Right kidney (tissue), 1 donor: ENCODE results near the gene F2RL3.

Source experiments
- DNase-seq: peaks from one replicate; pipeline ENCODE4 v3.0.0-alpha.2; 2016

The F2RL3 gene

GRCh38 chr19:16895467-16896145 lies 6.8 kb downstream of the F2RL3 start:
- peak; percentile 52 for DNase-seq

GRCh38 chr19:16896146-16897028 lies 7.6 kb downstream of the F2RL3 start:
- peak; percentile 72 for DNase-seq

DNA sequence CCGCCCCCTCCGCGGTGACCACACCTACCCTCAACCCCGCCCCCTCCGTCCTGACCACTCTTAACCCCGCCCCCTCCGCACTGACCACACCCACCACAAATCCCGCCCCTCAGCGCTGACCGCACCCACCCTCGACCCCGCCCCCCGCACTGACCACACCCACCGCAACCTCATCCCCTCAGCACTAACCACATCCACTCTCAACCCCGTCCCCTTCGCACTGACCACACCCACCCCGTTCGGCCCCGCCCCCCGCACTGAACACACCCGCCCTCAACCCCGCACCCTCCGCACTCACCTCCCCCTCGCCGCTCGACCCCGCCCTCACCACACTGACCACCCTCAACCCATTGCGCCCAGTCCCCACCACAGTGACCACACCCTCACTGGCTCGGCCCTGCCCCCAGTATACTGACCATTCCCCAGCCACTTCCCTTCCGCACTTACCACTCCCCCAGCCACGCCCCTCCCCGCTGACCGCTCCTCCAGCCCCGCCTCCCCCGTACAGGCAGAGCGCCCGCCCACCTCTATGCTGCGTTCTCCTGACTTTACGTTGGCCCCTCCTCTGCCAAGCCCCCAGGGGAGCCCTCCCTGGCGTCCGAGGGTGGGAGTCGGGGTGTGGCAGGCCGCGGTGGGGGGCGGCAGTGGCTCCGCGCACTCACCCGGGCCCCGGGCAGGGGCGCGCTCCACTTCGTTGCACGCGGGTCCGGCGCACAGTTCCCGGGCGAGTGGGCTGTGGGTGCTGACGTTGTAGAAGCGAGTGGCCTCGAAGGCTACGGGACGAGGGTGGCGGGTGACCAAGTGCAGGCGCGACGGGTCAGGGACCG lies 8.4 kb downstream of the F2RL3 start:
- DNase-seq = peak; percentile 90

GRCh38 chr19:16897856-16898161 lies 9.0 kb downstream of the F2RL3 start:
- DNase-seq = no peak

GRCh38 chr19:16898361-16899015 lies 9.7 kb downstream of the F2RL3 start:
- DNase-seq = peak; percentile 55

- DNase-seq = no peak
Measured at GRCh38 chr19:16899566-16900075, 10.8 kb downstream of the F2RL3 start.

- DNase-seq = no peak
Measured at GRCh38 chr19:16901491-16902175, 12.8 kb downstream of the F2RL3 start.

DNA sequence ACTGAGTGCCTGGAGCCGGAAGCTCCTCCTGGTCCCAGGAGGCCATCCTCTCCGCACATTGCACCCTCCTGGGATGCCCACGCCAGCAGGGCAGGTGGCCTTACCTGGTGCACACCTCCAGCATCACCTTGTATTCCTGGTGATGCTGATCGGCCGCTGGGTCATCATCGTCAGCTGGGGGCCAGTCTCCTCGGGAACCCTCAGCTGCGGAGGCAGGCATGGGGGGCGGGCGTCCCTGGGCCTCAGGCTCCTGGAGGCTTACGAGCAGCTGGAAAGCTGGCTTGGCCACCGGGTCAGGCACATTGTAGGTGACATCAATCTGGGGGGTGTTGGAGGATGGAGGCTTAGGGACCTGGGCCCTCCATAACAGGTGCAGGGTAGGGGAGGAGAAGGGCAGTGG lies 13.7 kb downstream of the F2RL3 start:
- no peak for DNase-seq

GRCh38 chr19:16903347-16903746 lies 14.5 kb downstream of the F2RL3 start:
- no peak for DNase-seq

- DNase-seq = no peak
Measured at GRCh38 chr19:16904599-16904998, 15.8 kb downstream of the F2RL3 start.

GRCh38 chr19:16908759-16909158 lies 20.0 kb downstream of the F2RL3 start:
- no peak for DNase-seq

- no peak for DNase-seq
Measured at GRCh38 chr19:16911046-16911445, 22.2 kb downstream of the F2RL3 start.

GRCh38 chr19:16912780-16913179 lies 24.0 kb downstream of the F2RL3 start:
- no peak for DNase-seq

DNA sequence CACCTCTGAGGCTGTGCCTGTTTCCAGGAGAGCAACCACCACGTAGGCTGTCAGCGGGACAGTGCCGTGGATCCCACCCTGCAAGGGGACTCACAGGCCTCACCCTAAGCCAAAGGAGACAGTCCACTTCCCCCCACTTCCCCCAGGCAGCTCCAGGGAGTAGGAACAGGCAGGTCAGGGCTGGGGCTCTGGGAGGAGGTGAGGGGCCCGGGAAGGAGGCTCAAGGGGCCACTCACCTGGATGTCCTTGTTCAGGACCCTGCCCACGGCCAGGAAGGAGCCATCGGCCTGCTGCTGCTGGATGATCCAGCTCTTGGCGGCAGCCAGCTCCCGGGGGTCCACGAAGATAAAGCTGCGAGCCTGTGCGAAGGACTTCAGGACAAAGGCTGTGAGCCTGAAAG lies 25.6 kb downstream of the F2RL3 start:
- no peak for DNase-seq

- DNase-seq = no peak
Measured at GRCh38 chr19:16915135-16915534, 26.3 kb downstream of the F2RL3 start.

GRCh38 chr19:16915734-16916133 lies 26.9 kb downstream of the F2RL3 start:
- no peak for DNase-seq

GRCh38 chr19:16917401-16917800 lies 28.6 kb downstream of the F2RL3 start:
- DNase-seq = no peak

DNA sequence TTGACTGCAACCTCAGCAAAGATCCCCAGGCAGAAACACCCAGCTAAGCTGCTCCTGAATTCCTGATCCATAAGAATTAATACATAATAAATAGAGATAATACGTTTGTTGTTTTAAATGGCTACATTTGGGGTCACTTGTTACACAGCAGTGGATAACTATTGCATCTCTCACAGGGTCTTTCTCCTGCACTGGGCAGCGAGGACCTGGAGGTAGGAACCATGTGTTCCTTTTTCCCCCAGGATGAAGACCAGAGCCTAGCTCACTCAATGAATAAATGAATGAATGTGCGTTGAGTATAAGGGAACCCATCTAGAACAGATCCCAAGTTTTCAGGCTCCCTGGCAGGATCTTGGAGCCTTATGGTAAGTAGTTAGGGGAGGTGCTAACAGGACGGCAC lies 30.7 kb downstream of the F2RL3 start:
- no peak for DNase-seq

DNA sequence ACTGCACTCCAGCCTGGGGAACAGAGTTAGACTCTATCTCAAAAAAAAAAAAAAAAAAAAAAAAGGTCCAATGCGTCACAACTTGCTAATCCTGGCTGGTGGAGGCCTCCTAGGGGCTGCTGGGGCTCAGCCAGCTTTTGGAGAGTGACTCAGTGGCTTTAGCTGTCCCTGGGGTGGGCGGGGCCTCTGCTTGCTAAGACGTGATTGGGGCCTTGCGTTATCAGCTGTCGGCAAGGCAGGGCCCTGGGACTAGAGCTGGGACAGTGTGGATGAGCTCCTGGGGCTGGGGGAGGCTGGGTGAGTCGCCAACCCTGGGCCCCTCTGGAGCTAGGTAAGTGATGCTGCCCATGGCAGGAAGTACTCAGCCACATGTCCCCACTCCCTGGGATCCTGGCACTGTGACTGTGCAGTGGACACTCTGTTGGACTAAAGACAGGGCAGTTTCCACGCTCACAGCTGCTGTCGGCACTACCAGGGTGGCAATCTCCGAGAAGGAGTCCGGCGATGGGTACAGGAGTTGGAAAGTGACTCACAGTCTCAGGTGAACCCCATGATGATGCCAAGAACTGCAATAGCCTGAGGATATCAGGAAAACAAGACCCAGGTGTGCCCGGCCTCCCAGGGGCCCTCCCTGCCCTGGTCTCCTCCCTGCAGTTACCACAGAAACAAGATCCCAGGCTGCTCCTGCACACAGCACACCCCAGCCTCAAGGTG lies 32.2 kb downstream of the F2RL3 start:
- no peak for DNase-seq

- no peak for DNase-seq
Measured at GRCh38 chr19:16921766-16922591, 33.2 kb downstream of the F2RL3 start.
